ENCODE data around the gene CUX1.

Gene CUX1

GRCh38 chr7:101817471-101818286, at the start of gene CUX1:
CUX1 (plus strand) TSS chr7:101817626; CDS start chr7:101817640, 14 bp downstream.
- peaks cover 6% of the 10 kb centered on the region for H3K36me3 ChIP-seq (ENCODE audit: insufficient read depth, insufficient read length, low read length)
- peaks cover 3% of the 10 kb centered on the region for H3K4me1 ChIP-seq (ENCODE audit: insufficient read depth, insufficient read length)
- peak within 1 kb of the TSS; percentile 70 for H3K9ac ChIP-seq (ENCODE audit: insufficient read length, low read depth)
- peak within 1 kb of the TSS; percentile 60 for H3K4me3 ChIP-seq (ENCODE audit: insufficient read length, low read depth)
- no peaks in the 10 kb centered on the region for H3K9me3 ChIP-seq (ENCODE audit: insufficient read depth, low read length)
- peaks cover 28% of the 10 kb centered on the region for H3K27me3 ChIP-seq (ENCODE audit: insufficient read depth, insufficient read length)
- TF ChIP-seq SUZ12 (IDR thresholded peaks at IDR 0.05; ENCODE audit: extremely low read depth, insufficient read depth, insufficient read length) (no peak), YY1 (IDR thresholded peaks at IDR 0.05; ENCODE audit: insufficient read depth, insufficient read length) (no peak), ZNF274 (IDR thresholded peaks at IDR 0.05; ENCODE audit: low read depth, low read length) (no peak)
- DNase-seq (ENCODE audit: low read depth, low spot score), result no peak

GRCh38 chr7:101768280-101768679, 49.1 kb upstream of the CUX1 start:
- H3K4me1 ChIP-seq (ENCODE audit: insufficient read depth, insufficient read length), result no peaks in the 10 kb centered on the region
- DNase-seq (ENCODE audit: low read depth, low spot score), result no peak
- H3K9me3 ChIP-seq (ENCODE audit: insufficient read depth, low read length), result no peaks in the 10 kb centered on the region
- no peaks in the 10 kb centered on the region for H3K27me3 ChIP-seq (ENCODE audit: insufficient read depth, insufficient read length)
- H3K4me3 ChIP-seq (ENCODE audit: insufficient read length, low read depth), result no peak overlapping the region
- H3K9ac ChIP-seq (ENCODE audit: insufficient read length, low read depth), result no peak overlapping the region
- no peaks in the 10 kb centered on the region for H3K36me3 ChIP-seq (ENCODE audit: insufficient read depth, insufficient read length, low read length)
- TF ChIP-seq YY1 (IDR thresholded peaks at IDR 0.05; ENCODE audit: insufficient read depth, insufficient read length) (no peak), ZNF274 (IDR thresholded peaks at IDR 0.05; ENCODE audit: low read depth, low read length) (no peak), SUZ12 (IDR thresholded peaks at IDR 0.05; ENCODE audit: extremely low read depth, insufficient read depth, insufficient read length) (no peak)

- H3K4me3 ChIP-seq (ENCODE audit: insufficient read length, low read depth), result no peak overlapping the region
- no peaks in the 10 kb centered on the region for H3K27me3 ChIP-seq (ENCODE audit: insufficient read depth, insufficient read length)
- no peak for TF ChIP-seq ZNF274 (IDR thresholded peaks at IDR 0.05; ENCODE audit: low read depth, low read length)
- TF ChIP-seq SUZ12 (IDR thresholded peaks at IDR 0.05; ENCODE audit: extremely low read depth, insufficient read depth, insufficient read length), result no peak
- no peak for TF ChIP-seq YY1 (IDR thresholded peaks at IDR 0.05; ENCODE audit: insufficient read depth, insufficient read length)
- no peak overlapping the region for H3K9ac ChIP-seq (ENCODE audit: insufficient read length, low read depth)
- no peak for DNase-seq (ENCODE audit: low read depth, low spot score)
- H3K4me1 ChIP-seq (ENCODE audit: insufficient read depth, insufficient read length), result no peaks in the 10 kb centered on the region
- no peaks in the 10 kb centered on the region; the same call in 1 of the 2 replicates for H3K9me3 ChIP-seq (ENCODE audit: insufficient read depth, low read length)
- no peaks in the 10 kb centered on the region for H3K36me3 ChIP-seq (ENCODE audit: insufficient read depth, insufficient read length, low read length)
Observed at GRCh38 chr7:101770466-101770865, 47.0 kb upstream of the CUX1 start.

GRCh38 chr7:101772508-101773211, 44.8 kb upstream of the CUX1 start:
- Histone ChIP-seq H3K36me3 (ENCODE audit: insufficient read depth, insufficient read length, low read length) (no peaks in the 10 kb centered on the region), H3K9me3 (ENCODE audit: insufficient read depth, low read length) (no peaks in the 10 kb centered on the region; the same call in 1 of the 2 replicates), H3K27me3 (ENCODE audit: insufficient read depth, insufficient read length) (no peaks in the 10 kb centered on the region), H3K9ac (ENCODE audit: insufficient read length, low read depth) (no peak overlapping the region), H3K4me1 (ENCODE audit: insufficient read depth, insufficient read length) (no peaks in the 10 kb centered on the region), H3K4me3 (ENCODE audit: insufficient read length, low read depth) (no peak overlapping the region)
- no peak for TF ChIP-seq YY1 (IDR thresholded peaks at IDR 0.05; ENCODE audit: insufficient read depth, insufficient read length)
- no peak for TF ChIP-seq ZNF274 (IDR thresholded peaks at IDR 0.05; ENCODE audit: low read depth, low read length)
- no peak for TF ChIP-seq SUZ12 (IDR thresholded peaks at IDR 0.05; ENCODE audit: extremely low read depth, insufficient read depth, insufficient read length)
- no peak for DNase-seq (ENCODE audit: low read depth, low spot score)

GRCh38 chr7:101775181-101775580, 42.2 kb upstream of the CUX1 start:
- TF ChIP-seq ZNF274 (IDR thresholded peaks at IDR 0.05; ENCODE audit: low read depth, low read length) (no peak), SUZ12 (IDR thresholded peaks at IDR 0.05; ENCODE audit: extremely low read depth, insufficient read depth, insufficient read length) (no peak)
- no peak for DNase-seq (ENCODE audit: low read depth, low spot score)
- Histone ChIP-seq H3K4me3 (ENCODE audit: insufficient read length, low read depth) (no peak overlapping the region), H3K36me3 (ENCODE audit: insufficient read depth, insufficient read length, low read length) (no peaks in the 10 kb centered on the region), H3K9me3 (ENCODE audit: insufficient read depth, low read length) (no peaks in the 10 kb centered on the region; the same call in 1 of the 2 replicates), H3K4me1 (ENCODE audit: insufficient read depth, insufficient read length) (no peaks in the 10 kb centered on the region), H3K27me3 (ENCODE audit: insufficient read depth, insufficient read length) (no peaks in the 10 kb centered on the region), H3K9ac (ENCODE audit: insufficient read length, low read depth) (no peak overlapping the region)

- no peak for DNase-seq (ENCODE audit: low read depth, low spot score)
- H3K4me3 ChIP-seq (ENCODE audit: insufficient read length, low read depth), result no peak overlapping the region
- H3K4me1 ChIP-seq (ENCODE audit: insufficient read depth, insufficient read length), result no peaks in the 10 kb centered on the region
- TF ChIP-seq YY1 (IDR thresholded peaks at IDR 0.05; ENCODE audit: insufficient read depth, insufficient read length) (no peak), ZNF274 (IDR thresholded peaks at IDR 0.05; ENCODE audit: low read depth, low read length) (no peak), SUZ12 (IDR thresholded peaks at IDR 0.05; ENCODE audit: extremely low read depth, insufficient read depth, insufficient read length) (no peak)
- H3K36me3 ChIP-seq (ENCODE audit: insufficient read depth, insufficient read length, low read length), result no peaks in the 10 kb centered on the region
- no peaks in the 10 kb centered on the region for H3K27me3 ChIP-seq (ENCODE audit: insufficient read depth, insufficient read length)
- H3K9ac ChIP-seq (ENCODE audit: insufficient read length, low read depth), result no peak overlapping the region
- no peaks in the 10 kb centered on the region; the same call in 1 of the 2 replicates for H3K9me3 ChIP-seq (ENCODE audit: insufficient read depth, low read length)
Observed at GRCh38 chr7:101778026-101778580, 39.3 kb upstream of the CUX1 start.

- Histone ChIP-seq H3K9ac (ENCODE audit: insufficient read length, low read depth) (no peak overlapping the region), H3K27me3 (ENCODE audit: insufficient read depth, insufficient read length) (no peaks in the 10 kb centered on the region), H3K36me3 (ENCODE audit: insufficient read depth, insufficient read length, low read length) (no peaks in the 10 kb centered on the region), H3K4me3 (ENCODE audit: insufficient read length, low read depth) (no peak overlapping the region), H3K4me1 (ENCODE audit: insufficient read depth, insufficient read length) (peaks cover 1% of the 10 kb centered on the region), H3K9me3 (ENCODE audit: insufficient read depth, low read length) (no peaks in the 10 kb centered on the region; the same call in 1 of the 2 replicates)
- DNase-seq (ENCODE audit: low read depth, low spot score), result no peak
- no peak for TF ChIP-seq YY1 (IDR thresholded peaks at IDR 0.05; ENCODE audit: insufficient read depth, insufficient read length)
- TF ChIP-seq SUZ12 (IDR thresholded peaks at IDR 0.05; ENCODE audit: extremely low read depth, insufficient read depth, insufficient read length), result no peak
- TF ChIP-seq ZNF274 (IDR thresholded peaks at IDR 0.05; ENCODE audit: low read depth, low read length), result no peak
Observed at GRCh38 chr7:101779267-101779666, 38.2 kb upstream of the CUX1 start.

Measured in NT2/D1 (cell line).